Suprapubic skin (tissue), 4 donors: ENCODE results near the gene RPL7L1. TPM values are rescaled to one million over a fixed set of nuclear protein-coding genes. Genes with fewer than 3 reads are reported as not detected.

Source experiments
- DNase-seq, 2 donors: peaks; one replicate each; pipeline ENCODE4 v3.0.0-alpha.2; 2019; ENCODE audit warnings: low spot score in 2 of 2
- H3K27ac ChIP-seq: fragments of 200-600 bp; sonication (generic); one replicate; pipeline ENCODE4 v1.5.1; 2019
- H3K27me3 ChIP-seq: fragments of 200-600 bp; sonication (generic); one replicate; pipeline ENCODE4 v1.5.1; 2019
- H3K36me3 ChIP-seq: fragments of 200-600 bp; sonication (generic); one replicate; pipeline ENCODE4 v1.5.1; 2019
- H3K4me1 ChIP-seq: fragments of 200-600 bp; sonication (generic); one replicate; pipeline ENCODE4 v1.5.1; 2019
- H3K4me3 ChIP-seq: fragments of 200-600 bp; sonication (generic); one replicate; pipeline ENCODE4 v1.5.1; 2019; ENCODE audit warnings: mild to moderate bottlenecking
- H3K9me3 ChIP-seq: fragments of 200-600 bp; sonication (generic); one replicate; pipeline ENCODE4 v1.5.1; 2019
- CTCF ChIP-seq, 2 donors: fragments of 200-600 bp in 1 of 2; fragments of 450-650 bp in 1 of 2; sonication (generic) in 1 of 2; IDR thresholded peaks; one replicate each; pipeline ENCODE4 v1.5.1; 2016 to 2019; ENCODE audit warnings: antibody characterized with exemption in 2 of 2, mild to moderate bottlenecking in 1 of 2, moderate library complexity in 1 of 2
- EP300 ChIP-seq: sonication (generic); formaldehyde crosslinking; IDR thresholded peaks from one replicate; pipeline ENCODE4 v1.6.1; 2017; ENCODE audit warnings: antibody characterized with exemption
- POLR2A ChIP-seq, 2 donors: fragments of 450-650 bp; IDR thresholded peaks; one replicate each; pipeline ENCODE4 v1.6.1; 2017; ENCODE audit warnings: antibody characterized with exemption in 2 of 2, mild to moderate bottlenecking in 2 of 2, moderate library complexity in 2 of 2
- POLR2AphosphoS5 ChIP-seq, 3 donors: sonication (generic); formaldehyde crosslinking; IDR thresholded peaks; one replicate each; pipeline ENCODE4 v1.6.1; 2017; ENCODE audit warnings: antibody characterized with exemption in 3 of 3
- WGBS: methylation state at CpG from one replicate; pipeline ENCODE4 v1.1.5; 2018; 5-methylcytosine and 5-hydroxymethylcytosine counted together
- total RNA-seq, 4 donors: library from RNA; depleted of rRNA; stranded (reverse); fragments of >200 nt; gene quantifications; one replicate each; pipeline ENCODE4 v1.1.0, GENCODE V29; 2016

RPL7L1 gene
- total RNA-seq, 4 donors from 2014 or later, result 76.8 to 112 (median 86.4) TPM

- TF ChIP-seq POLR2A (IDR thresholded peaks at IDR 0.05) (no peak), EP300 (no peak), CTCF (IDR thresholded peaks at IDR 0.05) (no peak), POLR2AphosphoS5 (IDR thresholded peaks at IDR 0.05) (no peak)
- Histone ChIP-seq H3K4me3 (no peak overlapping the region), H3K27ac (no peak overlapping the region), H3K27me3 (peaks cover 12% of the 10 kb centered on the region), H3K4me1 (peaks cover 6% of the 10 kb centered on the region), H3K36me3 (no peaks in the 10 kb centered on the region), H3K9me3 (no peaks in the 10 kb centered on the region)
- WGBS, result 86% methylated on average over 1 of the region's 1 CpG
- no peak for DNase-seq
These were observed 36.9 kb downstream of the RPL7L1 start for GRCh38 chr6:42916288-42916687.

GRCh38 chr6:42921801-42922200 lies 42.4 kb downstream of the RPL7L1 start:
- 72% methylated on average over 6 of the region's 6 CpGs for WGBS
- no peak overlapping the region for H3K27ac ChIP-seq
- no peaks in the 10 kb centered on the region for H3K36me3 ChIP-seq
- peaks cover 5% of the 10 kb centered on the region for H3K27me3 ChIP-seq
- no peak for DNase-seq
- no peaks in the 10 kb centered on the region for H3K9me3 ChIP-seq
- no peak overlapping the region for H3K4me3 ChIP-seq
- no peak for TF ChIP-seq EP300
- no peak for TF ChIP-seq POLR2AphosphoS5 (IDR thresholded peaks at IDR 0.05)
- no peak for TF ChIP-seq CTCF (IDR thresholded peaks at IDR 0.05)
- TF ChIP-seq POLR2A (IDR thresholded peaks at IDR 0.05), result no peak
- H3K4me1 ChIP-seq, result no peaks in the 10 kb centered on the region

GRCh38 chr6:42923666-42924065 lies 44.2 kb downstream of the RPL7L1 start:
- no peak for TF ChIP-seq POLR2AphosphoS5 (IDR thresholded peaks at IDR 0.05)
- TF ChIP-seq CTCF (IDR thresholded peaks at IDR 0.05), result no peak
- no peak for TF ChIP-seq EP300
- Histone ChIP-seq H3K27ac (no peak overlapping the region), H3K4me1 (peaks cover 7% of the 10 kb centered on the region), H3K9me3 (no peaks in the 10 kb centered on the region), H3K27me3 (peaks cover 5% of the 10 kb centered on the region), H3K4me3 (no peak overlapping the region), H3K36me3 (no peaks in the 10 kb centered on the region)
- no peak for DNase-seq
- 83% methylated on average over 2 of the region's 2 CpGs for WGBS

- no peak for DNase-seq
- 53% methylated on average over 20 of the region's 23 CpGs for WGBS
- no peaks in the 10 kb centered on the region for H3K36me3 ChIP-seq
- H3K27ac ChIP-seq, result no peak overlapping the region
- H3K4me3 ChIP-seq, result no peak overlapping the region
- no peaks in the 10 kb centered on the region for H3K9me3 ChIP-seq
- peaks cover 5% of the 10 kb centered on the region for H3K27me3 ChIP-seq
- peaks cover 16% of the 10 kb centered on the region for H3K4me1 ChIP-seq
- TF ChIP-seq POLR2A (IDR thresholded peaks at IDR 0.05), result no peak
- no peak for TF ChIP-seq POLR2AphosphoS5 (IDR thresholded peaks at IDR 0.05)
These were observed 45.9 kb downstream of the RPL7L1 start for GRCh38 chr6:42925248-42925857.

GRCh38 chr6:42928986-42929820 lies 49.8 kb downstream of the RPL7L1 start, which contains the start of gene CNPY3:
CNPY3 (plus strand) TSS chr6:42929480; CDS start chr6:42929571, 91 bp downstream.
- Histone ChIP-seq H3K36me3 (peaks cover 1% of the 10 kb centered on the region), H3K27ac (peak within 1 kb of the TSS; percentile 94), H3K27me3 (peaks cover 5% of the 10 kb centered on the region), H3K4me3 (peak within 1 kb of the TSS; percentile 91), H3K4me1 (peaks cover 46% of the 10 kb centered on the region), H3K9me3 (no peaks in the 10 kb centered on the region)
- peak in 2 of 3 donors; percentile 46 to 52 for TF ChIP-seq POLR2AphosphoS5 (IDR thresholded peaks at IDR 0.05)
- TF ChIP-seq EP300, result no peak
- TF ChIP-seq POLR2A (IDR thresholded peaks at IDR 0.05), result peak in 1 of 2 donors; percentile 38
- DNase-seq, result peak; percentile 97
- WGBS, result under 1% methylated on average over 46 of the region's 63 CpGs

GRCh38 chr6:42929821-42930360 lies 50.5 kb downstream of the RPL7L1 start:
- Histone ChIP-seq H3K9me3 (no peaks in the 10 kb centered on the region), H3K27me3 (peaks cover 5% of the 10 kb centered on the region), H3K4me1 (peaks cover 46% of the 10 kb centered on the region), H3K4me3 (peak overlapping the region; percentile 91), H3K36me3 (peaks cover 7% of the 10 kb centered on the region), H3K27ac (peak overlapping the region; percentile 94)
- DNase-seq, result no peak
- no peak for TF ChIP-seq POLR2A (IDR thresholded peaks at IDR 0.05)
- TF ChIP-seq POLR2AphosphoS5 (IDR thresholded peaks at IDR 0.05), result no peak
- TF ChIP-seq CTCF (IDR thresholded peaks at IDR 0.05), result no peak
- no peak for TF ChIP-seq EP300
- WGBS, result under 1% methylated on average over 16 of the region's 16 CpGs
